Activated CD8-positive, alpha-beta memory T cell treated with anti-CD3 and anti-CD28 coated beads, Interleukin-2, amount 50 U/mL, for 1 hour (primary cell): ENCODE results near the gene LBHD1.

Experiments used
- DNase-seq: peaks from one replicate; pipeline ENCODE4 v3.0.0-alpha.2; 2020; ENCODE audit errors: extremely low read depth

Gene LBHD1

DNA sequence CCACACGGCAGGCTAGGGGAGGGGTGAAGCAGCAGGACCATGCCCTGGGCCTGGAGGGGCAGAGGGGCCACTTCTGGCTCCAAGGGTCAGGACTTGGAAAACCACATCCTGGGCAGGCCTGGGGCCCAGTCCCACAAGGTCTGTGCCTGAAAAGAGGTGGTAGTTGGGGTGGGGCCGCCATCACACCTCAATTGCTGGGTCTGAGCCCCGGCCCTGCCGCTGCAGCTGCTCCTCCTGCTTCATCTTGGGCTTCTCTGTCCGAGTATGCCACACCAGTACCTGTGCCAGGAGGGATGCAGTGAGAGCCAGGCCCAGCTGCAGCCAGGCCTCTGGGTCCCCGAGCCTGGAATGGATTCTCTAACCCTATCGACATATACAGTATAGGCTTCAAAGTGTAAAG, 56.5 kb downstream of the LBHD1 start:
- no peak for DNase-seq

DNA sequence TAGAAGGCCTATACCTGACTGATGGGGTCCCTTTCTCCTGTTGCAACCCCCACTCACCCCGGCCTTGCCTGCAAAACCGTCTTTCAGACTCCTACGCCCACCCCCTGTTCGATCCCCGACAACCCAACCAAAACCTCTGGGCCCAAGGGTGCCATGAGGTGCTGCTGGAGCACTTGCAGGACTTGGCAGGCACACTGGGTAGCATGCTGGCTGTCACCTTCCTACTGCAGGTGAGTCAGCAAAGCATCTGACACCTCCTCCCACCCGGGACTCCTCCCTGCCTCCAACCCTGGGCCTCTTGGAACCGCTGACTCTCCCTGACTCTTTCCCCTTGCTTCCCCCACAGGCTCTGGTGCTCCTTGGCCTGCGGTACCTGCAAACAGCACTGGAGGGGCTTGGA, 57.8 kb downstream of the LBHD1 start:
- no peak for DNase-seq

DNA sequence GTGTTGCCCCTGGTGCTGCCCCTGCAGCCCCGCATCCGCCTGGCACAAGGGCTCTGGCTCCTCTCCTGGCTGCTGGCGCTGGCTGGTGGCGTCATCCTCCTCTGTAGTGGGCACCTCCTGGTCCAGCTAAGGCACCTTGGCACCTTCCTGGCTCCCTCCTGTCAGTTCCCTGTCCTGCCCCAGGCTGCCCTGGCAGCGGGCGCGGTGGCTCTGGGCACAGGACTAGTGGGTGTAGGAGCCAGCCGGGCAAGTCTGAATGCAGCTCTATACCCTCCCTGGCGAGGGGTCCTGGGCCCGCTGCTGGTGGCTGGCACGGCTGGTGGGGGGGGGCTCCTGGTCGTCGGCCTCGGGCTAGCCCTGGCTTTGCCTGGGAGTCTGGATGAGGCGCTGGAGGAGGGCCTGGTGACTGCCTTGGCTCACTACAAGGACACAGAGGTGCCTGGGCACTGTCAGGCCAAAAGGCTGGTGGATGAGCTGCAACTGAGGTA, 58.7 kb downstream of the LBHD1 start:
- DNase-seq: no peak
